Gastrocnemius medialis (tissue), 4 donors: ENCODE results near the gene DMKN. TPM values are rescaled to one million over a fixed set of nuclear protein-coding genes. Genes with fewer than 3 reads are reported as not detected.

ENCODE experiments used
- ATAC-seq, 2 donors: fragments of 150-250 bp; one replicate each; pipeline ENCODE4 v1.9.1; 2016
- DNase-seq, 2 donors: peaks; one replicate each; pipeline ENCODE4 v3.0.0-alpha.2; 2019
- H3K27ac ChIP-seq, 4 donors: fragments of 200-600 bp; sonication (generic); 1 replicate in 1 of 4; 2 replicates in 3 of 4; pipeline ENCODE4 v1.5.1; 2016 to 2018; ENCODE audit warnings: mild to moderate bottlenecking in 2 of 4, moderate library complexity in 1 of 4
- H3K27me3 ChIP-seq, 3 donors: fragments of 200-600 bp; sonication (generic) in 2 of 3; 1 replicate in 1 of 3; 2 replicates in 2 of 3; pipeline versions ENCODE4 v1.5.1 to v1.6.0; 2016 to 2019; ENCODE audit warnings: mild to moderate bottlenecking in 1 of 3, moderate library complexity in 1 of 3
- H3K36me3 ChIP-seq, 2 donors: fragments of 200-600 bp; sonication (generic) in 1 of 2; one replicate each; pipeline ENCODE4 v1.5.1; 2017 to 2018
- H3K4me1 ChIP-seq, 2 donors: fragments of 200-600 bp; sonication (generic) in 1 of 2; one replicate each; pipeline ENCODE4 v1.5.1; 2016 to 2017; ENCODE audit warnings: mild to moderate bottlenecking in 2 of 2
- H3K4me3 ChIP-seq, 4 donors: fragments of 200-600 bp; sonication (generic) in 3 of 4; 1 replicate in 1 of 4; 2 replicates in 3 of 4; pipeline ENCODE4 v1.5.1; 2016 to 2019; ENCODE audit warnings: mild to moderate bottlenecking in 2 of 4
- H3K9me3 ChIP-seq, 3 donors: fragments of 200-600 bp; sonication (generic) in 2 of 3; 1 replicate in 1 of 3; 2 replicates in 2 of 3; pipeline ENCODE4 v1.5.1; 2016 to 2019
- CTCF ChIP-seq, 5 experiments: fragments of 450-650 bp in 3 of 5; fragments of 200-600 bp in 2 of 5; sonication (generic) in 2 of 5; IDR thresholded peaks in 4 of 5; conservative IDR thresholded peaks in 1 of 5; 1 replicate in 4 of 5; 2 replicates in 1 of 5; pipeline ENCODE4 v1.5.1; 2016 to 2019; ENCODE audit warnings: antibody characterized with exemption in 5 of 5, mild to moderate bottlenecking in 3 of 5, moderate library complexity in 3 of 5
- POLR2A ChIP-seq, 2 donors: fragments of 450-650 bp; IDR thresholded peaks; one replicate each; pipeline ENCODE4 v1.6.1; 2017; ENCODE audit warnings: antibody characterized with exemption in 2 of 2, mild to moderate bottlenecking in 2 of 2, moderate library complexity in 2 of 2
- in situ Hi-C, 4 donors: fragments of 200-750 bp; cut with MboI; loops; one replicate each; pipeline versions ENCODE4 v1.15.0 to v1.8.0; 2017; ENCODE audit warnings: low sequenced_read_pairs in 4 of 4
- intact Hi-C: fragments of 100-400 bp; cut with DNase I; formaldehyde crosslinking; loops from one replicate; pipeline ENCODE4 v1.15.1; 2023; ENCODE audit warnings: low total_unique reads
- total RNA-seq, 4 donors: library from RNA; depleted of rRNA; stranded (reverse); fragments of >200 nt; gene quantifications; one replicate each; pipeline versions ENCODE4 v1.1.0 to v1.2.3, GENCODE V29; 2016

DMKN gene
- under 1 TPM in 1 of 4 donors, not detected in 3; 0.89 TPM for total RNA-seq

- peaks cover 0 to 4% of the 10 kb centered on the region in 2 donors for H3K4me1 ChIP-seq
- no peak for ATAC-seq
- in situ Hi-C loops, result no loop called here
- no peaks in the 10 kb centered on the region for H3K9me3 ChIP-seq
- no peak for DNase-seq
- no peaks in the 10 kb centered on the region for H3K36me3 ChIP-seq
- H3K27me3 ChIP-seq, result peaks cover 32 to 44% (median 34%) of the 10 kb centered on the region in 3 donors
- TF ChIP-seq POLR2A (IDR thresholded peaks at IDR 0.05) (no peak), CTCF (IDR thresholded peaks at IDR 0.05 in 4 of 5, conservative IDR thresholded peaks at IDR 0.05 in 1 of 5) (no peak)
- no peak within 1 kb of the TSS for H3K27ac ChIP-seq
- intact Hi-C loops, result no loop called here
- H3K4me3 ChIP-seq, result no peak within 1 kb of the TSS
These were observed at the start of gene DMKN for GRCh38 chr19:35513628-35514281. Gene DMKN (minus strand): TSS chr19:35513649. CDS start chr19:35513475, 174 bp downstream.

- in situ Hi-C loops, result no loop called here
- DNase-seq, result no peak
- peaks cover 19 to 29% (median 29%) of the 10 kb centered on the region in 3 donors for H3K27me3 ChIP-seq
- peaks cover 0 to 6% of the 10 kb centered on the region in 2 donors for H3K4me1 ChIP-seq
- intact Hi-C loops, result no loop called here
- no peak overlapping the region for H3K4me3 ChIP-seq
- TF ChIP-seq POLR2A (IDR thresholded peaks at IDR 0.05), result no peak
- no peak for TF ChIP-seq CTCF (IDR thresholded peaks at IDR 0.05 in 4 of 5, conservative IDR thresholded peaks at IDR 0.05 in 1 of 5)
- no peak overlapping the region for H3K27ac ChIP-seq
- H3K9me3 ChIP-seq, result no peaks in the 10 kb centered on the region
- no peak for ATAC-seq
- H3K36me3 ChIP-seq, result no peaks in the 10 kb centered on the region
These were observed 49.3 kb upstream of the DMKN start for GRCh38 chr19:35562776-35563175.

GRCh38 chr19:35562336-35562735 is 48.9 kb upstream of the DMKN start:
- no peaks in the 10 kb centered on the region for H3K36me3 ChIP-seq
- intact Hi-C loops (no loop called here), in situ Hi-C loops (no loop called here)
- H3K4me3 ChIP-seq, result no peak overlapping the region
- ATAC-seq (no peak), DNase-seq (no peak)
- H3K27ac ChIP-seq, result no peak overlapping the region
- peaks cover 0 to 9% of the 10 kb centered on the region in 2 donors for H3K4me1 ChIP-seq
- no peaks in the 10 kb centered on the region for H3K9me3 ChIP-seq
- TF ChIP-seq POLR2A (IDR thresholded peaks at IDR 0.05), result no peak
- no peak for TF ChIP-seq CTCF (IDR thresholded peaks at IDR 0.05 in 4 of 5, conservative IDR thresholded peaks at IDR 0.05 in 1 of 5)
- peaks cover 19 to 30% (median 29%) of the 10 kb centered on the region in 3 donors for H3K27me3 ChIP-seq

GRCh38 chr19:35561436-35561835 is 48.0 kb upstream of the DMKN start:
- intact Hi-C loops (no loop called here), in situ Hi-C loops (no loop called here)
- no peak overlapping the region for H3K27ac ChIP-seq
- H3K4me1 ChIP-seq, result peaks cover 0 to 9% of the 10 kb centered on the region in 2 donors
- no peaks in the 10 kb centered on the region for H3K36me3 ChIP-seq
- H3K9me3 ChIP-seq, result no peaks in the 10 kb centered on the region
- TF ChIP-seq CTCF (IDR thresholded peaks at IDR 0.05 in 4 of 5, conservative IDR thresholded peaks at IDR 0.05 in 1 of 5) (no peak), POLR2A (IDR thresholded peaks at IDR 0.05) (no peak)
- no peak overlapping the region for H3K4me3 ChIP-seq
- H3K27me3 ChIP-seq, result peaks cover 19 to 31% (median 30%) of the 10 kb centered on the region in 3 donors
- ATAC-seq, result no peak
- DNase-seq, result no peak
